Neuronal stem cell (in vitro differentiated cells): ENCODE data around the gene TMEM135.
"Not testable (repeated sequence)": the region's sequence is repeated elsewhere in the genome, so short reads cannot be mapped to it uniquely, and the experiment has no call there.

Source experiments
- DNase-seq: peaks from one replicate; pipeline ENCODE4 v3.0.0-alpha.2; 2013; ENCODE audit warnings: low spot score
- H2AFZ ChIP-seq: one replicate; pipeline ENCODE4 v1.6.1; 2013; ENCODE audit warnings: mild to moderate bottlenecking, low read length, inconsistent platforms
- H2AK5ac ChIP-seq: 2 replicates; pipeline ENCODE4 v1.6.1; 2013; ENCODE audit warnings: low read depth, mild to moderate bottlenecking, inconsistent platforms, low read length, moderate library complexity, mixed read lengths
- H2BK120ac ChIP-seq: 2 replicates; pipeline ENCODE4 v1.6.1; 2013; ENCODE audit warnings: low read depth, mild to moderate bottlenecking, inconsistent platforms, low read length, moderate library complexity, mixed read lengths
- H2BK12ac ChIP-seq: one replicate; pipeline ENCODE4 v1.6.1; 2013; ENCODE audit warnings: low read length, inconsistent platforms
- H2BK15ac ChIP-seq: 2 replicates; pipeline ENCODE4 v1.6.1; 2013; ENCODE audit warnings: mild to moderate bottlenecking, low read length, inconsistent platforms, mixed read lengths
- H2BK5ac ChIP-seq: one replicate; pipeline ENCODE4 v1.6.1; 2013; ENCODE audit warnings: inconsistent platforms, mild to moderate bottlenecking, low read length, moderate library complexity
- H3K14ac ChIP-seq: one replicate; pipeline ENCODE4 v1.6.1; 2013; ENCODE audit warnings: low read length, inconsistent platforms
- H3K18ac ChIP-seq: 2 replicates; pipeline ENCODE4 v1.6.1; 2013; ENCODE audit warnings: low read length, inconsistent platforms
- H3K23ac ChIP-seq: 2 replicates; pipeline ENCODE4 v1.6.1; 2013; ENCODE audit warnings: low read depth, mild to moderate bottlenecking, mixed read lengths, low read length, inconsistent platforms; ENCODE audit not compliant: poor library complexity
- H3K27ac ChIP-seq: replicated peaks from 3 replicates; pipeline ENCODE4 v1.5.1; 2013; ENCODE audit warnings: low read length, inconsistent platforms
- H3K27me3 ChIP-seq, 3 experiments: 2 replicates each; pipeline ENCODE4 v1.6.1; 2013; ENCODE audit warnings: low read length in 3 of 3, mild to moderate bottlenecking in 2 of 3, inconsistent platforms in 1 of 3, low read depth in 1 of 3, mixed read lengths in 1 of 3, moderate library complexity in 1 of 3; ENCODE audit not compliant: control insufficient read depth in 3 of 3, insufficient read depth in 3 of 3
- H3K36me3 ChIP-seq, 2 donors: replicated peaks in 1 of 2; 2 replicates each; pipeline ENCODE4 v1.6.1; 2013; ENCODE audit warnings: low read length in 2 of 2; ENCODE audit not compliant: control insufficient read depth in 2 of 2, insufficient read depth in 2 of 2
- H3K4ac ChIP-seq: 2 replicates; pipeline ENCODE4 v1.6.1; 2013; ENCODE audit warnings: inconsistent platforms, mild to moderate bottlenecking, low read length, moderate library complexity
- H3K4me1 ChIP-seq, 2 donors: 1 replicate in 1 of 2; 2 replicates in 1 of 2; pipeline ENCODE4 v1.6.1; 2013; ENCODE audit warnings: low read length in 2 of 2, low read depth in 1 of 2; ENCODE audit not compliant: control insufficient read depth in 2 of 2, insufficient read depth in 1 of 2
- H3K4me2 ChIP-seq: one replicate; pipeline ENCODE4 v1.6.1; 2013; ENCODE audit warnings: mild to moderate bottlenecking, low read length, inconsistent platforms; ENCODE audit not compliant: insufficient read depth, poor library complexity, severe bottlenecking
- H3K4me3 ChIP-seq, 2 donors: 2 replicates each; pipeline ENCODE4 v1.5.1; 2013; ENCODE audit warnings: low read length in 2 of 2, mild to moderate bottlenecking in 2 of 2, inconsistent platforms in 1 of 2, moderate library complexity in 1 of 2
- H3K79me1 ChIP-seq: one replicate; pipeline ENCODE4 v1.6.1; 2013; ENCODE audit warnings: low read depth, mild to moderate bottlenecking, inconsistent platforms, low read length, moderate library complexity
- H3K9ac ChIP-seq: one replicate; pipeline ENCODE4 v1.6.1; 2013; ENCODE audit warnings: mild to moderate bottlenecking, low read depth, low read length, inconsistent platforms; ENCODE audit not compliant: poor library complexity
- H3K9me3 ChIP-seq, 2 donors: replicated peaks in 1 of 2; 2 replicates each; pipeline versions ENCODE3 to v1.6.1; 2013; ENCODE audit warnings: low read length in 2 of 2, mild to moderate bottlenecking in 2 of 2, inconsistent platforms in 1 of 2, low read depth in 1 of 2, mixed read lengths in 1 of 2, moderate library complexity in 1 of 2; ENCODE audit not compliant: control insufficient read depth in 2 of 2, insufficient read depth in 1 of 2
- H4K8ac ChIP-seq: one replicate; pipeline ENCODE4 v1.6.1; 2013; ENCODE audit warnings: low read depth, mild to moderate bottlenecking, inconsistent platforms, low read length, moderate library complexity
- H4K91ac ChIP-seq: one replicate; pipeline ENCODE4 v1.6.1; 2013; ENCODE audit warnings: low read length, low read depth, mild to moderate bottlenecking, inconsistent platforms; ENCODE audit not compliant: poor library complexity
- WGBS, 2 donors: extraction: QIAGEN DNeasy Blood & Tissue Kit; methylation state at CpG; one replicate each; pipeline ENCODE4 v1.1.7; 2013; ENCODE audit warnings: missing lambda C conversion rate in 2 of 2, mixed read lengths in 1 of 2; ENCODE audit not compliant: insufficient read length in 2 of 2, insufficient replicate concordance in 1 of 2; ENCODE audit errors: extremely low coverage in 2 of 2; 5-methylcytosine and 5-hydroxymethylcytosine counted together

Gene TMEM135

DNA sequence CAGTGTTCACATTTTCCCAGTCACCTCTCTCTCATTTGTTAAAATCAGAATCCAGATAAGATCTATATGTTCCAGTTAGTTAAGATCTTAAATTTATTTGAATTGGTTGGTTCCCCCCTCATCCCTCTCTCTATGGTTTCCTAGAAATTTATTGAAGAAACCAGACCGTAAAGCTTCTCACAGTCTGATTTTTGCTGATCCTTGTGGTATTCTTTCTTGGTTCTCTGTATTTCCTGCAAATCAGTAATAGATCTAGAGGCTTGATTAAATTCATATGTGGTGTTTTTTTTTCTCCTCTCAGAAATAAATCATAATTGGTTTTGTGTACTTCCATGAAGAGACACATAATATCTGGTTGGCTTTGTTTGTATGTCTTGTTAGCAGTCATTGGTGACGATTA, 147.5 kb downstream of the TMEM135 start:
- no peak overlapping the region for H3K4me2 ChIP-seq
- H4K91ac ChIP-seq, result no peak overlapping the region
- H2BK15ac ChIP-seq, result no peak overlapping the region
- H3K4ac ChIP-seq, result no peak overlapping the region
- H4K8ac ChIP-seq, result no peak overlapping the region
- no peak overlapping the region for H3K14ac ChIP-seq
- H3K9me3 ChIP-seq, result no peaks in the 10 kb centered on the region
- H2BK120ac ChIP-seq, result no peak overlapping the region
- H3K27ac ChIP-seq, result no peak overlapping the region
- DNase-seq, result no peak
- peaks cover 1% of the 10 kb centered on the region for H3K79me1 ChIP-seq
- H3K4me3 ChIP-seq, result no peak overlapping the region
- H3K36me3 ChIP-seq, result no peaks in the 10 kb centered on the region
- H2BK12ac ChIP-seq, result no peak overlapping the region
- no peaks in the 10 kb centered on the region for H3K4me1 ChIP-seq
- H3K9ac ChIP-seq, result no peak overlapping the region
- no peak overlapping the region for H3K23ac ChIP-seq
- no peak overlapping the region for H2BK5ac ChIP-seq
- H3K27me3 ChIP-seq, result no peaks in the 10 kb centered on the region
- no CpG with 5 or more reads among the region's 2 CpGs for WGBS, 2 donors
- H2AFZ ChIP-seq, result no peak overlapping the region
- H2AK5ac ChIP-seq, result no peak overlapping the region
- no peak overlapping the region for H3K18ac ChIP-seq

DNA sequence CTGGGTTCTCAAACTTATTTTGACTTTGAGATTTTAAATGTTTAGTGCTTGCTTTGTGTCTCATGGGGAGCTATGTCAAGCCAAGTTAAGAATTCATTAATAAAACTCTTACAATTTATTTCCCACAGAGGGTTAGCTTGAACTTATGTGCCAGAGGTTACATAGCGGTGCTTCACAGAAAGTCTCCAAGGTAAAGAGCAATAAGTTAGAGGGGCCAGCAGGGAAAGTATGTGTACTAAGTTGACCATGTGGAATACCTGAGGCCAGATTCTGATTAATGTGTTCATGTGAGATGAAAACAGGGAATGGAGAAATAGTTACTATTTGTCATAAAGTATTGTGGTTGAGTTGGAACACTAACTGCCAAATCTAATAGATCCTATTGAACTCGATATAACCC, 149.3 kb downstream of the TMEM135 start:
- Histone ChIP-seq H3K36me3 (no peaks in the 10 kb centered on the region), H2BK120ac (no peak overlapping the region), H2AFZ (no peak overlapping the region), H3K4me1 (no peaks in the 10 kb centered on the region), H3K79me1 (peaks cover 1% of the 10 kb centered on the region), H3K23ac (no peak overlapping the region), H3K14ac (no peak overlapping the region), H2BK5ac (no peak overlapping the region), H3K9me3 (no peaks in the 10 kb centered on the region), H3K18ac (no peak overlapping the region), H3K4ac (no peak overlapping the region), H3K27me3 (no peaks in the 10 kb centered on the region), H2BK12ac (no peak overlapping the region), H4K91ac (no peak overlapping the region), H3K4me3 (no peak overlapping the region), H3K9ac (no peak overlapping the region), H2BK15ac (no peak overlapping the region), H3K27ac (no peak overlapping the region), H2AK5ac (no peak overlapping the region), H3K4me2 (no peak overlapping the region), H4K8ac (no peak overlapping the region)
- WGBS, 2 donors, result no CpG with 5 or more reads among the region's 2 CpGs
- DNase-seq, result no peak

DNA sequence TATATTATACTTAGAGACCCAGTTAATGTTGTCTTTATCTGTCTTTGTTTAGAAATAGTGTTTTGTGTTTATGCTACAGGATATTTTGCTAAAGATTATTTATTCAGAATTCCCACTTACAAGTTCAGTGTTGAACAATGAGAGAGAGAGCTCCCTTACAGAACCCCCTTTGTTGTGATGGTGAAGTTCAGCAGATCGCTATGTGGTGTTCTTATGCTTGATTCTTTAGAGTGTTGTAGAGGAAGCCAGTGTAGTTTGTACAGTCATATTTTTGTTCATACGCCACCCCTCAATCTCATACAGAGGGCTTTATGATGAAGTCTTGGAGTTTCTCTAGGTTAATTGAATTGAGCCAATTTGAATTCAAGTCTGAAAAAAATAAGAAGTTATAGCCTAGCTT, 150.2 kb downstream of the TMEM135 start:
- H3K18ac ChIP-seq, result no peak overlapping the region
- no peak overlapping the region for H2AFZ ChIP-seq
- H2BK15ac ChIP-seq, result no peak overlapping the region
- H3K23ac ChIP-seq, result no peak overlapping the region
- no peak overlapping the region for H3K9ac ChIP-seq
- H3K27ac ChIP-seq, result no peak overlapping the region
- H2AK5ac ChIP-seq, result no peak overlapping the region
- no peaks in the 10 kb centered on the region for H3K27me3 ChIP-seq
- no peak overlapping the region for H4K91ac ChIP-seq
- no peak overlapping the region for H3K4ac ChIP-seq
- no peak overlapping the region for H3K4me2 ChIP-seq
- no peak overlapping the region for H2BK12ac ChIP-seq
- no peaks in the 10 kb centered on the region for H3K4me1 ChIP-seq
- no peak for DNase-seq
- no peak overlapping the region for H4K8ac ChIP-seq
- no CpG with 5 or more reads among the region's 2 CpGs for WGBS, 2 donors
- peaks cover 1% of the 10 kb centered on the region for H3K79me1 ChIP-seq
- no peaks in the 10 kb centered on the region for H3K9me3 ChIP-seq
- H2BK5ac ChIP-seq, result no peak overlapping the region
- no peak overlapping the region for H2BK120ac ChIP-seq
- H3K4me3 ChIP-seq, result no peak overlapping the region
- H3K36me3 ChIP-seq, result no peaks in the 10 kb centered on the region
- H3K14ac ChIP-seq, result no peak overlapping the region

DNA sequence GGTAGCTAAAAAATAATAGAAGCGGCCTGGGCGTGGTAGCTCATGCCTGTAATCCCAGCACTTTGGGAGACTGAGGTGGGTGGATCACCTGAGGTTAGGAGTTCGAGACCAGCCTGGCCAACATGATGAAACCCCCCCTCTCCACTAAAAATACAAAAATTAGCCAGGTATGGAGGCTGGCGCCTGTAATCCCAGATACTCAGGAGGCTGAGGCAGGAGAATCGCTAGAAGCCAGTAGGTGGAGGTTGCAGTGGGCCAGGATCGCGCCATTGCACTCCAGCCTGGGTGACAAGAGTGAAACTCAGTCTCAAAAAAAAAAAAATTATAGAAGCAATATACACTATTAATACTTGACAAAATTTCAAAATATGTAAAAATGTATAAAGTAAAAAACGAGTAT, 150.7 kb downstream of the TMEM135 start:
- H3K27ac ChIP-seq, H3K79me1 ChIP-seq, H2AK5ac ChIP-seq, H3K27me3 ChIP-seq, H2BK12ac ChIP-seq, H3K4me2 ChIP-seq, H2BK5ac ChIP-seq, H3K9ac ChIP-seq, DNase-seq, H3K36me3 ChIP-seq, H3K9me3 ChIP-seq, H3K14ac ChIP-seq, H2BK15ac ChIP-seq, H4K8ac ChIP-seq, H3K18ac ChIP-seq, H2AFZ ChIP-seq, H3K4me1 ChIP-seq, H2BK120ac ChIP-seq, H3K4ac ChIP-seq, H4K91ac ChIP-seq, H3K23ac ChIP-seq, H3K4me3 ChIP-seq: not testable (repeated sequence)
- no CpG with 5 or more reads among the region's 8 CpGs for WGBS, 2 donors
